GM12864 (cell line): ENCODE results near the gene DCDC2C.

Experiments used
- DNase-seq: peaks from one replicate; pipeline ENCODE4 v3.0.0-alpha.2; 2011; ENCODE audit warnings: low read depth
- H3K4me3 ChIP-seq: 2 replicates; pipeline ENCODE4 v1.5.1; 2011; ENCODE audit warnings: mild to moderate bottlenecking, low read depth, low read length, control low read depth
- TF ChIP-seq, protein P1 (sequence below): IDR thresholded peaks from 2 replicates; pipeline ENCODE4 v1.5.1; 2011; ENCODE audit warnings: low read depth, mild to moderate bottlenecking, moderate library complexity, low read length, control low read depth, inconsistent platforms; ENCODE audit errors: missing control alignments

Gene DCDC2C

DNA sequence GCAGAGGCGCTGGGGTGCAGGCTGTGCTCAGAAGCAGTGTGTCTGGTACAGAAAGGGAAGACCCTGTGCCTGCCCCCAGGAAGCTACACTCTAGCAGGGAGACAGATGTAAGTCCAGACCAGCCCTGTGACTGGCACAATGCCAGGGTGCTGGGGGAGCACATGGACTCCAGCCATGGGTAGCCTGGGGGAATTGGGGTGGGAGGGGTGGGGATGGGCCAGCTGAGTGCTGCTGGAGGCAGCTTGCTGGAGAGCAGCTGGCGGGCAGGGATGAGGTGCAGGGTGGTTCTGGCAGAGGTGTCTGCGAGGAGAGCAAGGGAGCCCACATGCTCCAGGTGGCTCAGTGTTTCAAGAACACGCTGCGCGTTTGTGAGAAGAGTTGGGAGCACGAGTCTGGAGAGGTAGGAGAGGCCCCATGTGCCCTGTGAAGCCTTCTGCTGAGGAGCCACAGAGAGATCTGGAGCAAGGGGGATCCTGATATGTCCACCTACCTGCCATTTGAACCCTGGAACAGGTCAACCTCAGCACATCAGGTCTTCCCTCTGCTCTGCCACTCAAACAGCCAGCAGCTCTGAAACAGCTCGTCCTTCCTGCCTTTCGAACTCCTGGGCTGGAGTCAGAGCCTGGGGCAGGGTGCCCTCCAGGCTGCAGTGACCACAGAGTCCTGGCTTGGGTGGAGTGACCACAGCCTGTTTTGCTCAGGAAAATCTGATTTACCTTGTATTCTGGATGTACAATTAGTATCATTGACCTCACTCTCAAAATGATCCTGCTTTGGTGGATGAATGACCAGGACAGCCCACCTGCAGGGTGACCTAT, 30.3 kb upstream of the DCDC2C start:
- H3K4me3 ChIP-seq, result no peak overlapping the region
- TF ChIP-seq, protein P1, sequence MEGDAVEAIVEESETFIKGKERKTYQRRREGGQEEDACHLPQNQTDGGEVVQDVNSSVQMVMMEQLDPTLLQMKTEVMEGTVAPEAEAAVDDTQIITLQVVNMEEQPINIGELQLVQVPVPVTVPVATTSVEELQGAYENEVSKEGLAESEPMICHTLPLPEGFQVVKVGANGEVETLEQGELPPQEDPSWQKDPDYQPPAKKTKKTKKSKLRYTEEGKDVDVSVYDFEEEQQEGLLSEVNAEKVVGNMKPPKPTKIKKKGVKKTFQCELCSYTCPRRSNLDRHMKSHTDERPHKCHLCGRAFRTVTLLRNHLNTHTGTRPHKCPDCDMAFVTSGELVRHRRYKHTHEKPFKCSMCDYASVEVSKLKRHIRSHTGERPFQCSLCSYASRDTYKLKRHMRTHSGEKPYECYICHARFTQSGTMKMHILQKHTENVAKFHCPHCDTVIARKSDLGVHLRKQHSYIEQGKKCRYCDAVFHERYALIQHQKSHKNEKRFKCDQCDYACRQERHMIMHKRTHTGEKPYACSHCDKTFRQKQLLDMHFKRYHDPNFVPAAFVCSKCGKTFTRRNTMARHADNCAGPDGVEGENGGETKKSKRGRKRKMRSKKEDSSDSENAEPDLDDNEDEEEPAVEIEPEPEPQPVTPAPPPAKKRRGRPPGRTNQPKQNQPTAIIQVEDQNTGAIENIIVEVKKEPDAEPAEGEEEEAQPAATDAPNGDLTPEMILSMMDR, result no peak
- no peak for DNase-seq

DNA sequence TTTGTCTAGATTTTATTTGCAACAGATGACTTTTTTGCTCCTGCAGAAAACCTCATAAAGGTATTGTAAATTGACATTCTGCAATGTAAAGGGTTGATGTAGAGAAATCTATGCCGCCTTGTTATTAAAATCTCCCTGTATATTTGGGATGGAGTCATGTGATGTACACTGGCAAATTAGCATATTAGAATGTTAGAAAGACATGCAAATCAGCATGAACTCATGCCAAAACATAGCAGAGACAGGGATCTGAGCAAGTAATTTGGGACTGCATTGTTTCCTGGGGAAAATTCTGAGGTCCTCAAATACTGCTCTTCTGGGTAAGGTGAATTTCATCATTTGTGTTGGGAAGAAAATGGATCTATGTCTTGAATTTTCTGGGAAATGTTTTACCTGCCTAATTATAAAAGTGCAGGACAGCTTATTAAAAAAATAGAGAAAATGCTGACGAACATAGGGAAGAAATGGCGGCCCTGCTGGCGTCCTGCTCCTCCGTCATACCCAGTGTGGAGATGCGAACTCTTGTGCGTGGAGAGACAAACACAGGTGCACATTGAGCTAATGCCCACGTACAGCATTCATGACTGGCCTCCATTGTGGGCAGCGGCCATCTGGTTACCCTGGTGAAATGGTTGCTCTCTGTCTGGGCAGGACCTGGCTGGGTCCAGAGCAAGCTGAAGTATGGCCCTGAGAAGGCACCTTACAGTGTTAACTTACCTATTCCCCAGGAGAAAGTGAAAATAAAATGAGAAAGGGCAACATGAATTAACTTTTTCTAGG, 29.1 kb upstream of the DCDC2C start:
- no peak overlapping the region for H3K4me3 ChIP-seq
- no peak for DNase-seq
- TF ChIP-seq, protein P1, result no peak

DNA sequence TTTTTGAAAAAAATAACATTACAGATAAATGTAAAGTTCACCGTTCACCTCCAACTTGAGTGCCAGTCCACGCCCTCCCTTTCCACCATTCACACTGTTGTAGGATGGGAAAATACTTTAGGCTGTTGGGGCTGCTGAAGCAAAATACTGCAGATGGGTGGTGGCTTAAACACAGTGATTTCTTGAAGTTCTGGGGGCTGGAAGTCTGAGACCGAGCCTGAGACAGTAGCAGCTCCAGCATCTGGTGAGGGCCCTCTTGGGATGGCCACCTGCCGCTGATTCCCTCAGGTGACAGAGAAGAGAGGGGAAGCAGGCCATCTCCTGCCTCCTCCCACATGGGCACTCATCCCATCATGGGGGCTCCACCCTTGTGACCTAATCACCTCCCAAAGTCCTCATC, 27.7 kb upstream of the DCDC2C start:
- DNase-seq, result no peak
- no peak overlapping the region for H3K4me3 ChIP-seq
- TF ChIP-seq, protein P1, result no peak

DNA sequence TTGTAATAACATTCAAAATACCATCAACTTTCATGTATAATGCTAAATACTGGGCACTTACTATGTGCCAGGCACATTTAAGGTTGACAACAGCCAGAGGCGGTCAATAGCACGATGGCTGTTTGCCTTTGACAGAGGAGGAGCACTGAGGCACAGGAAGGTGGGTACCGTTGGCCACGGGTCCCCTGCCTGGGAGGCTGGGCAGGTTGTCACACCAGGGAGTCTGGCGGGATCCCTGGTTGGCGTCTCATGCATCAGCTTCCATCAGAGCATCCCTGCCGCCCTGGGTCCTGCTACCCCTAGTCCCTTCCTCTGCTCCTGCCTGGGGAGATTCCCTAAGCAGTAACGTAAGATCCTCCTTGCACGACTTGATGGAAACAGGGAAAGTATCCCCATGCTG, 25.9 kb upstream of the DCDC2C start:
- TF ChIP-seq, protein P1, result no peak
- DNase-seq, result no peak

DNA sequence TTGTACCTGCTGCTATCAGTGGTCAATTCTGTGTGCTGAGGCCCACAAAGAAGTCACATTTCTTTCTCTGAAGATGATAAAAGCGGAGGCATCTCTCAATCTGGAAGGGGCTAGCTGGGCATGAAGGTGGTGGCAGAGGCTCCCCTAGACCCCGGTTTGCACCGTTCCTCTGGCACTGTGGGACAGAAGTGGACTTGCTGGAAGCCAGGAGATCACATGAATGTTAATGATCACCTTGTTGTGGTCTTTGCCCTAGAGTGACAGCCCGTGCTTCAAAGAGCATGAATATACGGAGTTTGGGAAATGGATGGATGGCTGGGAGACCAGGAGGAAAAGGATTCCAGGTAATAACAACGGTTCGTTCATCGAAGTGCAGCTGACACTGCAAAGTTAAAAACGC, 25.2 kb upstream of the DCDC2C start:
- DNase-seq, result no peak
- no peak overlapping the region for H3K4me3 ChIP-seq
- TF ChIP-seq, protein P1, result no peak

More for the DNA sequence above, 25.9 kb upstream of the DCDC2C start:
- no peak overlapping the region for H3K4me3 ChIP-seq

DNA sequence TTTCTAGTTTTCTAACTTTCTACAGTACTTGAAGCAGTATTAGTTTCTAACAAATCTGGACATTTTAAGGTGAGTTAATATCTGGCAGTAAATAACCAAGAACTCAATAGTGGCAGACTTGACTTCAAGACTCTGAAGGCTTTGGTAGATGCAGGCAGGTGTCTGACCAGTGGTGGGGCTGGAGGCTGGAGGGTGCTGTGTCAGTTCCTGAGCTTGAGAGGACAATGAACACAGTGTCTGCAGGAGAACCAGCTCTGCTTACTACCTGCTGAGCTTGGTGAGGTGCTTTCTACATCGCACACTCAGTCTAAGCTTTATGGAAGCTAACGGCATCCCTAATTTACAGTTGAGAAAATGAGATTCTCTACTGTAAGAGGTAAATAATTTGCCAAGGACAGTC, 24.2 kb upstream of the DCDC2C start:
- no peak overlapping the region for H3K4me3 ChIP-seq
- no peak for DNase-seq
- TF ChIP-seq, protein P1, result no peak
